Measurements from ENCODE around the gene NLGN1.

DNA sequence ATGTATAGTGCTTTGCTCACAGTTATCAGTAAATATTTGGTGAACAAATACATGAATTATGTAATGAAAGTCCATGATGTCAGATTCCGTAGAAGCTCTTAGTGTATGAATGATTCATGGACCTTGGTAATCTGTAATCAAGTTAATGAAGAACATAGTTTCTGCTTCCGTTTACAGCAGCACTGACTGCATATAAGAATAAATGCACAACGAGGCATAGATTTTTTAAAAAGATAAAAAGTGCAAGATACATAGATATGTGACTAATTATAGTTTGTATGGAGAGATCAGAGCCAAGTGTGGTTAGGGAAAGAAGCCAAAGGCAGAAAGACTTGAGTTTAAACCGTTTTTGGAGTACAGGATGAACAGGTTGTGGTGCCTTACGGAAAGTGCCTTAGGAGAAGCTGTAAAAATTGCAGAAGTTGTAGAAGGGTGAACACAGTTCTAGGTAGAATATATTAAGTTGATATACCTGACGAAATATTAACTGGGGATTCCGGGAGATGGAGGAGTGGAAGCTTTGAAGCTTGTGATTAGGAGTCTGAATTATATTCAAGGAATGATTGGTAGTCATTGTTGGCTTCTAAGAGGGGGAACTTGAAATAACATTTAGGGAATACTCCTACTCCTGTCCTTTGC, 293.1 kb downstream of the NLGN1 start:
- TF ChIP-seq EZH2 (IDR thresholded peaks at IDR 0.05; ENCODE audit: insufficient read depth, poor library complexity, severe bottlenecking) (no peak), EZH2phosphoT487 (IDR thresholded peaks at IDR 0.05; ENCODE audit: insufficient read depth, low read depth) (no peak)

Measured in GM23248 (cell line).